Measurements from ENCODE around the gene MSLN.

MSLN gene

GRCh38 chr16:794853-795466, 34.4 kb downstream of the MSLN start:
- DNase-seq = no peak

DNA sequence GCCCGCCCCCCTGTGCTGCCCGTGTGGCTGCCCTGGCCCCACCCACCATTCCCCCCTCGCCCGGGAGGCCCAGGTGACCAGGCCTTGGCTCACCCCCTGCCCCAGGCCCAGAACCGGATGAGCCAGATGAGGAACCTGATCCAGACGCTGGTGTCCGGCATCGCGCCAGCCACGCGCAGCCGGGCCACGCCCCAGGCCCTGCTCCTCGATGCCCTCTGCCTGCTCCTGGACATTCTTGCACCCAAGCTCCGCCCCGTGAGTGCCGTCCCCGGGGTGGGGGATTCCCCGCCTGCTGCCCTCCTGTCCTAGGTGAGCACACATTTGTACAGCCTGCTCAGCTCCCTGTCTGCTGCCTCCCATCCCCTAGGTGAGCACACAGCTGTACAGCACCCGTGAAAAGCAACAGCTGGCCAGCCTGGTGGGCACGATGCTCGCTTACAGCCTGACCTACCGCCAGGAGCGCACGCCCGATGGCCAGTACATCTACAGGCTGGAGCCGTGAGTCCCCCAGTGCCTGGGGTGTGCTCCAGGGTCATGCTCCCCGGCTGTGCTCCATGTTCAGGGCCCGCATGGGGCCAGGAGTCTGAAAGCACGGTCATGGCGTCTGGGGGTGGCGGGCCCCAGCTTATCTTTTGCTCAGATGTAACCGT, 35.2 kb downstream of the MSLN start:
- DNase-seq = no peak

- DNase-seq = no peak
Measured at GRCh38 chr16:796296-797119, 36.0 kb downstream of the MSLN start.

- peak; percentile 56 for DNase-seq
Measured at GRCh38 chr16:797120-797420, 36.5 kb downstream of the MSLN start.

- DNase-seq = no peak
Measured at GRCh38 chr16:797686-798085, 37.2 kb downstream of the MSLN start.

DNA sequence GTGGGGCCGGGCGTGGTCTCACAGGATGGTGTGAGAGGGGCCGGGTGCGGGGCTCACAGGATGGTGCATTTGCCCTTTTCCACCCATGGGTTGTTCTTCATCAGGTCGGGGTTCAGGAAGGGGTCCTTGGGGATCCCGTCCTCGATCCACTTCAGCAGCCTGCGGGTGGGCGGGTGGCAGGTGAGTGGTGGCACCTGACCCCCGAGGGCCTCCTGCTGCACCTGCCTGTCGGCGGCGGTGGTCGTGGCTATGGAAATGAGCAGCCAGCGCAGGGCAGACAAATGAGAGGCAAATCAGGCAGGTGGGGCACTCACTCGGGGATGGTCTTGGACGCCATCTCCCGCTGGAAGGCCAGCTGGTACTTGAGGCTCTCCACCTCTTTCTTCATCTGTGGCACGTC, 38.1 kb downstream of the MSLN start:
- DNase-seq = no peak

GRCh38 chr16:799111-799947, 38.8 kb downstream of the MSLN start:
- no peak for DNase-seq

- DNase-seq = no peak
Measured at GRCh38 chr16:799948-800833, 39.7 kb downstream of the MSLN start, which contains the start of gene GNG13. GNG13 (minus strand) TSS chr16:800734; CDS start chr16:799077, 1,657 bp downstream.

DNA sequence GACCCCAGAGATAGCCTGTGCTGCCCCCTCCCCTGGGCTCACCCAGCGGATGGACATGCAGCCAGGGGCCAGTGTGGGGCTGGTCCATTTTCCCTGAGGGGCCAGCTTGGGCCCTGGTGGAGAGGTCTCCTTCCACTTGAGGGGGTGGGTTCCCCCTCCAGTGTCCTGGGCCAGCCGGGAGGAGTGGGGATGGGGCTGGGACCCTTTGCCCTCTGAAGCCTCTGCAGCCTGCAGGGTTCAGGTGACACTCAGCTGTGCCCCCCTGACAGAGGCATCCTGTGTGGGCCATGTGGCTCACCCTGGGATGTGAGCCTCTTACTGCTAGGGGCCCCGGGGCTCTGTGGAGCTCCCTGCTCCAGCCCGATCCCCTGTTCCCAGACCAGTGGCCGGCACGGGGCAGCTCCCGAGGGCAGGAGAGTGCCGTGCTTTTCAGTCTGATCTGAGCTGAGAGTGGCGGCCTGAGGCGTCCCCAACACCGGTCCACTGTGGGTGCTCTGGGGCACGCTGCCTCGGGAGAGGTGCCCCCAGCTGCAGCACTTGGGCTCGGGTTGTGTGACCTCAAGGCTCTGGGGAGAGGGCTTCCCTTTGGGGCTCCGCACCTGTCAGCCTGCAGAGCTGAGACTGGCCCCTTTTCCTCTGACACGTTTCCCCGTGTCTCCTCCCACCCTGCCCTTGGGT, 40.4 kb downstream of the MSLN start:
- no peak for DNase-seq

- DNase-seq = no peak
Measured at GRCh38 chr16:801584-802363, 41.2 kb downstream of the MSLN start.

DNA sequence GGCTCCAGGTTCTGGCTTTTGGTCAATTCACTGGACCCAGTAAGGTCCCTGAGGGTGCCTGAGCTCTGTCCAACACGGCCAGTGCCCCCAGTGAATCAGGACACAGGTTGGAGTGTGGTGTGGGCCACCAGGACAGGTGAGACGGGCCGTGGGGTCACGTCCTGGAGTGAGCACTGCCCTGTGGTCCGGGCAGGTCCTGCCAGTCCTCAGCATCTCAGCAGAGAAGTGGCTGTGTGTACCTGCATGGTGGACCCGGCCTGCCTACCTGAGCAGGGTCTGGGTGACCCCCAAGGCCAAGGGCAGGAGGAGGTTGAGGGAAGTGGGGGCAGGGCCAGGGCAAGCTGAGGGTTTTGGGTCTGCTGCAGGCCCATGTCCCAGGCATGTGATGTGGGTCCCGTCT, 41.9 kb downstream of the MSLN start:
- DNase-seq = no peak

DNA sequence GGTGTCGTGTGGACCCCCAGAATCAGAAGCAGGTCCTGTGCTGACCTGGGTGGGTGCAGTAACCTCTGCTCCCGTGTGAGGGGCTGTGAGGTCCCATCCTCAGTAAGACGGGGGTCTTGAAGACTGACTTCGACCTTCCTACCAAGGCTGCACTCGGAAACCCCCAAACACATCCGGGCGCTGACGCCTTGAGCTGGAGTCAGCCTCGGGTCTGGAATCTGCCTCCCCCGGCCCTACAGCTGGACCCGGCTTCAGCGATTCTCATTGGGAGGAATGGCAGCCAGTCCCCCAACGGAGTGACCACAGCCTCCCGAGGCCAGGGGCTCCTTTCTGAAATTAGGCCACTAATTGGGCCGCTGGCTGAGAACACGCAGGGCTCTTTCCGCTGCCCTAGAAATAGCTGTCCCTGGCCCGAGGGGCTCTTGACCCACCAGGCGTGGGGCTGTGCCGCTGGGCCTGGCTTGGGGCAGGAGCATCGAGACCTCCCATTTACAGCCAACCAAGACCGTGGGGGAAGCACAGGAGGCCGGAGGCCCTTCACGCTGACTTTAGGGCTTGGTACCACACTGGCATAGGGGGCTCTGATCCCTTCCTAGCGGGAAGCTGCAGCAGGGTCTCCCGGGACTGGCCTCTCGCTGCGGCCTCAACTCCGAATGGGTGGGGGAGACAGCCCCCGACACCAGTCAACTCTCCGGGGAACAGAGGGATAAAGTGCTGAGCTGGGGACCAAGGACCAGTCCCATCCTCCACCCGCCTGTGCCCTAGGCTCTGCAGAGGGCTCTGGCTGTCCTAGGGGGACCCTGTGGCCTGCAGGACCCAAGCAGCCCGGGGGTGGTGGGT, 42.6 kb downstream of the MSLN start:
- DNase-seq = no peak

GRCh38 chr16:803754-804080, 43.2 kb downstream of the MSLN start:
- no peak for DNase-seq

DNA sequence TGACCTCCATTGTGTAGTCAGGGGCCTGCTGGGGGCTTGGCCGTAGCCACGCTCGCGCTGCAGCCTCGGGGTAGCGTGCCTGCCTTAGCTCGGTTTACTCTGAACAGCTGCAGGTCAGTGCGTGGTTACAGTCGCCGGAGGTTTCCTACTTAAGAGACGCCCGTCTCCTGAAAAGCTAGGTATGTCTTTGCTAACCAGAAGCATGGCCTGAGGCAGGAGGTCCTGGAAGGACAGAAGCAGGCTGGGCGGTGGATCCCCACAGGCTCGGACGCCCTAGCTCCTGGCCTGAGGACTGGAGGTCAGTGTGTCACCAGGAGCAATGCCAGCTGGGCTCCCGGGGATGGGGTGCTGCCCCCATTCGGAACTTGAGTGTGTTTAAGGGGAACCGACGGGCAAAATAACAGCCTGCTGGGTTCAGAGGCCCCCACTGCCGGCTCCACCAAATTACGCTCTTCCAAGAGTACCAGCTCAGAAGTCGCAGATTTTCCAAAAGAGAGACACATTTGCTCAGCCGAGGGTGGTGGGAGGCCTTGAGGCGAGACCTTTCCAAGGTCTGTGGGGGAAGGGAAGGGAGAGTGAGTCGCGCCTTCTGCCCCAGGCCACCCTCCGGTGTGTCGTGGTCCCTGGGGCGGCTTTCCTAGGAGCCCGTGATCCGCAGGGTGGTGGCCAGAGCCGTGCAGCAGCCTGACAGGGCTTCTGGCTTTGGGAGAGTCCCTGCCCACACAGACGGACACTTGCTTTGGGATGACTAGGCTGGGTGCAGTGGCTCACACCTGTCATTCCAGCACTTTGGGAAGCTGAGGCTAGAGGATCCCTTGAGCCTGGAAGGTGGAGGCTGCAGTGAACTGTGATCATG, 43.9 kb downstream of the MSLN start:
- no peak for DNase-seq

DNA sequence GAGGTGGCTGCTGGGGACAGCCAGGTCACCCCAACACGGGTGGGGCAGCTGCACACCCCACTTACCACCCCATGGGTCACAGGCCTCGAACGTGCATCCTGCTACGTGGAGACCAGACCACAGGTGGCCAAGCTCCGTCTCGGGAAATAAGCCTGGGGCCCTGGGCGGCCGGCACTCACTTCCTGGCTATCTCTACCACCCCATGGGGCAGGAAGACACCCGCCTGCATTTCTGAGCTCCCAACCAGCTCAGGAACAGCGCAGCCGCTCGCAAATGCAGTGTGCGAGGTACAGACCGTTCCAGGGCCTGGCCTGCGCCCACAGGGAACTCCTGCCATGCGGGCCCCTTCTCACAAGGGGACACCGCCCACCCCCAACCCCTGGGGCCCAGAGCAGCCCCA, 44.9 kb downstream of the MSLN start:
- DNase-seq = no peak

DNA sequence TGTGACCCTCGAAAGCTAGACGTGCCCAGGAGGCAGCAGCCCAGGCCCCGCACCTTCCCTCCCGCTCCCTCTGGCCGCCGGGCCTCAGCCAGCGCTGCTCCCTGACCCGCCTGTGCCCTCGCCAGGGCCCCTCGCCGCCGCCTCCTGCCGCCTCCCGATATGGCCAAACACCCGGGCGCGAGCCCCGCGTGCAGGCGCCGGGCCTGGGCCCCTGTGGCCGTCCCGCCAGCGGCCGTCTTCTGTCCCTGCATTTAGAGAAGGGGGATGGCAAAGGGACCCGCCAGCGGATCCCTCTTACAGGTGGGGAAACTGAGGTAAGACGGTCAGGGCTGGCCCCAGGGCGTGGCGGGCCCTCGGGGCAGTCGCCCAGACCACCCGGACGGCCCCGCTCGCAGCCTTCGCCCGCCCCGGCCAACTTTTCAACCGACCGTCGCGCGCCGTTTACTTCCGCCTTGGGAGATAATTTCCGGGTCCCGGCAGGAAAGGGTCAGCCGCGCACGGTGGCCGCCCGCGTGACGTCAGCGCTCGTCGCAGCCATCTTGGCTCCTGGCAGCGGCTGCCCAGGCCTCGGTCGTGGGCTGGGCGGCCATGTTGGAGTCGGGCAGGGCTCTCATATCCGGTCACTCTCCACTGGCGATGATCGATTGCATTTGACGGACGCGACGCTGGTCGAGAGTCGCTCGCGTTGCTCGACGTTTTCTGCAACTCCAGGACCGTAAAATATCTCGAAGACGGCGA, 47.0 kb downstream of the MSLN start:
- DNase-seq = peak; percentile 92

- DNase-seq = no peak
Measured at GRCh38 chr16:808085-808386, 47.5 kb downstream of the MSLN start.

GRCh38 chr16:813204-813915, 52.8 kb downstream of the MSLN start:
- peak; percentile 73 for DNase-seq
